Stimulated activated CD8-positive, alpha-beta memory T cell treated with anti-CD3 and anti-CD28 coated beads, Interleukin-12 subunit alpha, Interleukin-12 subunit beta, amount 100 ng/mL, for 24 hours (primary cell): Measurements from ENCODE around the gene SREBF1.

ENCODE experiments used
- DNase-seq: peaks from one replicate; pipeline ENCODE4 v3.0.0-alpha.2; 2020; ENCODE audit errors: extremely low read depth

Gene SREBF1

GRCh38 chr17:17824783-17825614 lies 11.8 kb downstream of the SREBF1 start:
- no peak for DNase-seq

DNA sequence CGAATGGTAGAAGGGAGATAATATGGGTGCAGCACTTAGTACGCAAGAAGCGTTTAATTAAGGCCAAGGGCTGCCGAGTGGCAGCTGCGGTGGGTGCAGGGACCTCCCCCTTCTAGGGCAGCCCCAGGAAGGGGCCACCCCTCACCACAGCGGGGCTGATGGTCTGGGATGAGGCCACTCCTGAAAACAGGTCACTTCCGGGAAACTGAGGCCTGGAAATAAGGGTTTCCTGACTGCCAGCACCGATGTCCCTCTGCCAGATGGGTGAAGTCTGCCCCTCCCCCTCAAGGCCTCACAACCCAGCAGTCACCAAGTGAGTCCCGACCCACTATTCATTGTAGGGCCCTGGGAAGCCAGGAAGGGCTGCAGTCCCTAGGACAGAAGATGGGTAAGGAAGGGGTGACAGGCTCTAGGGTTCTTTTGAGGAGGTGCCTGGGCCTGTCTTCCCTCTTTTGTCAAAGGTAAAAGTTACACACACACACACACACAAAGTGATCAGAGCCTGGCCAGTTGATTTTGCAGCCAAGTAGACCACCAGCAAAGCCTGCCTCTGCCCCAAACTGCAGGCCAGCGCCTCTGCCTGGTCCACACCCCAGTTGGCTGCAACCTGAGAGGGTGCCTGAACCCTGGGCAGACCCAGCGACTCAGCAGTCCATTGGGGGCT lies 12.5 kb downstream of the SREBF1 start:
- DNase-seq: no peak

- DNase-seq: peak; percentile 38
Observed at GRCh38 chr17:17823433-17824118, 13.2 kb downstream of the SREBF1 start.

- no peak for DNase-seq
Observed at GRCh38 chr17:17822616-17823015, 14.2 kb downstream of the SREBF1 start.

- no peak for DNase-seq
Observed at GRCh38 chr17:17822189-17822588, 14.6 kb downstream of the SREBF1 start.

GRCh38 chr17:17820463-17821158 lies 16.2 kb downstream of the SREBF1 start:
- no peak for DNase-seq

- no peak for DNase-seq
Observed at GRCh38 chr17:17820046-17820445, 16.7 kb downstream of the SREBF1 start.

- peak; percentile 39 for DNase-seq
Observed at GRCh38 chr17:17819561-17819995, 17.2 kb downstream of the SREBF1 start.

DNA sequence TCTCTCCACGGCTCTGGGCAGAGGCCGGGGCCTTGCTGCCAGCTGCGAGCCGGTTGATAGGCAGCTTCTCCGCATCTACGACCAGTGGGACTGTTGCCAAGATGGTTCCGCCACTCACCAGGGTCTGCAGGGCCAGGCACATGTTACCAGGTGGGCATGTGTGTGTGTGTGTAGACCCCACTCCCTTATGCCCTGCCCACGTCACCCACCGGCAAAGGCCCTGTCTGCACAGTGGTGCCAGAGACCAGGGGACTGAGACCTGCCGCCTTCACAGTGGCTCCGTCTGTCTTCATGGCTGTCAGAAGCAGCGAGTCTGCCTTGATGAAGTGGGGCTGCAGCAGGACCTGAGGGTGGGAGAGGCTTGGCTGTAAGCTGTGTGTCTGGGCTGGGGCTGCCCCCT lies 17.7 kb downstream of the SREBF1 start:
- no peak for DNase-seq

- DNase-seq: no peak
Observed at GRCh38 chr17:17818088-17818526, 18.7 kb downstream of the SREBF1 start.

GRCh38 chr17:17817552-17817947 lies 19.2 kb downstream of the SREBF1 start:
- DNase-seq: no peak

DNA sequence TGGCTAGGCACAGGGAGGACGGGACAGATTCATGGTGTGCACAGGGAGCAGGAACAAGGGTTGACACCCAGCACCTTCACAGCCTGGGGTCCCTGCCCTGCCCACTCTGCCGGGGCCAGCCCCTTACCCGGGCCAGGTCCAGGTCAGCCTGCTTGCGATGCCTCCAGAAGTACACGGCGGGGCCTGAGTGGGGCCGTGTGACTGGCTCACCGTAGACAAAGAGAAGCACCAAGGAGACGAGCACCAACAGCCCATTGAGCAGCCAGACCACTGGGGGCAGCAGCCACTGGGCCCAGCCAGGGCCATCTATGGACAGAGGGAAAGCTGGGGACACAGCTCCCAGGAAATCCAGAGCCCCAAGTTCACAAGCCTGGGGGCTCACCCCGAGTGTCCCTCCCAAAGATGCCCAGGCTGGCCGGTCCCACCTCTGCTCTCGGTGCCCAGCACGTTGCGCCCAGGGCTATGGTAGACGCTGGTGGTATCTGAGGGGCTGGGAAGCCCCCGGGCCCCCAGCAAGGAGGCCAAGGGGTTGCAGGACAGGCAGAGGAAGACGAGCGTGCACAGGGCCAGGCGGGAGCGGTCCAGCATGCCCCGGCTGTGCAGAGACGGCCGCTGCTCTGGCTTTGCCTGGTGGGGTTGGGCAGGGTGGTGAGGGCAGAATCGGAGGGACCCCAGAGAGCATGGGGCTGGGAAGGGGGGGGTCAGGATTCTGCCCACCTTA lies 19.8 kb downstream of the SREBF1 start:
- no peak for DNase-seq

DNA sequence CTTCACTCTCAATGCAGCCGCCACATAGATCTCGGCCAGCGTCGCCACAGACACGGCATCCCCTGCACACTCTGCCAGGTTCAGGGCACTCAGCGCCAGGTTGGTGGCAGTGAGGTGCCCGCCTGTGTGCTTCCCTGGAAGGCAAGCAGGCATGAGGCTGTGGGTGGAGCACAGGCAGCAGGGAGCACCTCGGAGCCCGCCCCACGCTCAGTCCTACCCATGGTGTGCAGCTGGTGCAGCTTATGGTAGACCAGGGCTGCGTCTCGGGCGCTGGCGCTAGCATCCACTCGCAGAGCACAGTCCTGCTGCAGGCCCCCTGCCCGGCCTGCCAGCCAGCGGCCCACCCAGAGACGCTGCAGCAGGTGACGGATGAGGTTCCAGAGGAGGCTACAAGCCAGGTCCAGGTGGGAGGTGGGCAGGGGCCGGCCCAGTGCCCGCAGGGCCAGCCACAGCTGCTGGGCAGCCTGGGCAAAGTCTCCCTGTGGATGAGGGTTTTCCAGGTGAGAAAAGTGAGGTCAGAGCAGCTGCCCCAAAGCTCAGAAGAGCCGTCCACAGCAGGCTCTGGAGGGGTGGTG lies 20.5 kb downstream of the SREBF1 start:
- no peak for DNase-seq

DNA sequence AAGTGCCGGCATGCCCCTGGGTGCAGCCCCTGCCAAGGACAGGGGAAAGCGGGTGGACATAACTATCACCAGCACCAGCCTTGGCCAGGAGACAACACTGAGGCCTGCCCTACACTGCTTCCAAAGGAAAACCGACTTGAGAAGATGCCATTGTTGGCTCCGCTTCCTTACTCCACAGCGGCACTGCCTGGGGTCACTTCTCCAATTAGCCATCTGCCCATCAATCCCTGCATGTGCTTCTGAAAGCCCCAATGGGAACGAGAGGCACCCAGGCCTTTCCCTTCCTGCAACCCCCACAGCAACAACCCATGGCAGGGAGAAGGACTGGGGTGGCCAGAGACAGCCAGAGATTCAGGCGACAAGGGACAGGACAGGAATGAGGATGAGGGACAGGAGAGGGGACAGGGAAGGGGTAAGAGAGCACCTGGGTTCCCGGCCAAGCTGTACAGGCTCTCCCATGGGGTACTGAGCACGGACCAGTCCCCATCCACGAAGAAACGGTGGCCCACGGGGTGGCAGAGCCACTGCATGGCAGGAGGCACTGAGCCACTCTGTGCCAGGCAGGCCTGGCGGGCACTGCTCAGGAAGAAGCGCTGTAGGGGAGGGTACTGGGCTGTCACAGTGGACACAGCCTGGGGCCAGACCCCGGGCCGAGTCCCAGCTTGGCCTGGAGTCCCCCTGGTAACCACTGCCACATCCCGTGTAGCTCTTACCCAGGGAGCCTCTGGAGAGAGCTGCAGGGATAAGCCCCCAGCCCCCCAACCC lies 21.2 kb downstream of the SREBF1 start:
- DNase-seq: no peak

DNA sequence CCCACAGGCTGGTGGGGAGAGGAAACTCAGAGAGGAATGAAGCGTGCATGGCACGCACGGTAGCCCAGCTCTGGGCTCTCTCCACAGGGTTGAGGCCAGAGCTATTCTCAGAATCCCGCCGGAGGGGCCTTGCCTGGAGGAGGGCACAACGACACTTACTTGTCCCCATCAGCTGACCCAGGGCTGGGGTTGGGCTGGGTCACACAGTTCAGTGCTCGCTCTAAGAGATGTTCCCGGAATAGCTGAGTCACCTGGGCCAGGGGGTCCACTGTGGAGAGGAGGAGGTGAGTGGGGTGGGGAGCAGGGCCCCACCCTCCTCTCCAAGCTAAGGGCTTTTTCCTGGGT lies 21.8 kb downstream of the SREBF1 start:
- DNase-seq: no peak

GRCh38 chr17:17814162-17815061 lies 22.4 kb downstream of the SREBF1 start:
- no peak for DNase-seq

DNA sequence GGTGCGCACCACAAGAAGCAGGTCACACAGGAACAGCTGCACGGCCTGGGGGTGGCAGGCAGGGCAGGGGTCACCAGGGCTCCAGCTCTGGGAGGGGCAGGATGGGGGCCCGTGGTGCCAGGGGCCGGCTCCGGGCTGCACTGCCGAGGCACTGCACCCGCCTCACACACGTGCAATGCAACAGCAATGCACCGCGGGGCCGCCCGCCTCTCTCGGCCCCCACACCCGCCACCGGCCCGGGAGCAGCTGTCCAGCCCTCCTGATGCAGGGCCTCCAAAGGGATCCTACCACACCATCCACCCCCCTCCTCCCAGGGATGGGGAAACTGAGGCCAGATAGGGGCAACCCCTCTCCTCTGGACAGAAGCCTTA lies 23.1 kb downstream of the SREBF1 start:
- DNase-seq: no peak

GRCh38 chr17:17813055-17813724 lies 23.6 kb downstream of the SREBF1 start:
- no peak for DNase-seq
